Activated CD4-positive, alpha-beta memory T cell treated with anti-CD3 and anti-CD28 coated beads, Interleukin-2, amount 10 ng/mL, durations not matched to agents 7 days and 5 days (primary cell): ENCODE data around the gene PRRC2B. TPM values are rescaled to one million over a fixed set of nuclear protein-coding genes. Genes with fewer than 3 reads are reported as not detected.

Experiments
- CTCF ChIA-PET: fragments of 350-600 bp; sonication (Branson Sonifier 250); formaldehyde crosslinking; loops from one replicate; lab custom pipeline; 2021; ENCODE audit warnings: antibody characterized with exemption, inconsistent platforms; lab: Charles Lee
- POLR2A ChIA-PET: fragments of 350-600 bp; sonication (Branson Sonifier 250); formaldehyde crosslinking; loops from one replicate; lab custom pipeline; 2021; ENCODE audit warnings: antibody characterized with exemption; lab: Charles Lee
- DNase-seq: peaks from one replicate; pipeline ENCODE4 v3.0.0-alpha.2; 2020
- H3K27ac Mint-ChIP-seq: one replicate; pipeline ENCODE4 v1.8.0; 2021; ENCODE audit warnings: mild to moderate bottlenecking, mixed read lengths
- H3K27me3 Mint-ChIP-seq: one replicate; pipeline ENCODE4 v1.8.0; 2021; ENCODE audit warnings: mixed read lengths
- H3K36me3 Mint-ChIP-seq: one replicate; pipeline ENCODE4 v1.8.0; 2021; ENCODE audit warnings: low read depth, mixed read lengths
- H3K4me1 Mint-ChIP-seq: one replicate; pipeline ENCODE4 v1.8.0; 2021; ENCODE audit warnings: mixed read lengths
- H3K4me3 Mint-ChIP-seq: one replicate; pipeline ENCODE4 v1.8.0; 2021; ENCODE audit warnings: mild to moderate bottlenecking, mixed read lengths
- H3K9me3 Mint-ChIP-seq: one replicate; pipeline ENCODE4 v1.8.0; 2021; ENCODE audit warnings: mixed read lengths
- total RNA-seq, 2 experiments: library from RNA; stranded (reverse); gene quantifications; one replicate each; pipeline ENCODE4 v1.2.3, GENCODE V29; 2021

PRRC2B gene
- total RNA-seq, 2 experiments from 2014 or later, result 178 to 190 TPM

GRCh38 chr9:131491001-131491710 lies 97.3 kb downstream of the PRRC2B start:
- H3K27me3 Mint-ChIP-seq, result no peaks in the 10 kb centered on the region
- H3K9me3 Mint-ChIP-seq, result no peaks in the 10 kb centered on the region
- no peak overlapping the region for H3K27ac Mint-ChIP-seq
- H3K36me3 Mint-ChIP-seq, result peaks cover 91% of the 10 kb centered on the region
- no peak overlapping the region for H3K4me3 Mint-ChIP-seq
- CTCF ChIA-PET, result interaction anchor here (1.2 kb wide), 1 partner anchor 13 kb away, joined by 3 read pairs; no protein-coding TSS in a partner anchor
- DNase-seq, result no peak
- POLR2A ChIA-PET, result interaction anchor here (0.6 to 2.2 kb wide), 2 partner anchors 9 to 202 kb away, joined by 3 to 9 read pairs; partner anchors contain the start of gene PLPP7
- H3K4me1 Mint-ChIP-seq, result no peaks in the 10 kb centered on the region

GRCh38 chr9:131492070-131492469 lies 98.2 kb downstream of the PRRC2B start:
- no peak overlapping the region for H3K4me3 Mint-ChIP-seq
- no peak for DNase-seq
- H3K27me3 Mint-ChIP-seq, result no peaks in the 10 kb centered on the region
- ChIA-PET POLR2A (interaction anchor here (0.6 to 2.2 kb wide), 2 partner anchors 8 to 203 kb away, joined by 3 to 9 read pairs; partner anchors contain the start of gene PLPP7), CTCF (interaction anchor here (1.2 kb wide), 1 partner anchor 14 kb away, joined by 3 read pairs; no protein-coding TSS in a partner anchor)
- no peaks in the 10 kb centered on the region for H3K4me1 Mint-ChIP-seq
- peaks cover 86% of the 10 kb centered on the region for H3K36me3 Mint-ChIP-seq
- no peaks in the 10 kb centered on the region for H3K9me3 Mint-ChIP-seq
- H3K27ac Mint-ChIP-seq, result no peak overlapping the region

DNA sequence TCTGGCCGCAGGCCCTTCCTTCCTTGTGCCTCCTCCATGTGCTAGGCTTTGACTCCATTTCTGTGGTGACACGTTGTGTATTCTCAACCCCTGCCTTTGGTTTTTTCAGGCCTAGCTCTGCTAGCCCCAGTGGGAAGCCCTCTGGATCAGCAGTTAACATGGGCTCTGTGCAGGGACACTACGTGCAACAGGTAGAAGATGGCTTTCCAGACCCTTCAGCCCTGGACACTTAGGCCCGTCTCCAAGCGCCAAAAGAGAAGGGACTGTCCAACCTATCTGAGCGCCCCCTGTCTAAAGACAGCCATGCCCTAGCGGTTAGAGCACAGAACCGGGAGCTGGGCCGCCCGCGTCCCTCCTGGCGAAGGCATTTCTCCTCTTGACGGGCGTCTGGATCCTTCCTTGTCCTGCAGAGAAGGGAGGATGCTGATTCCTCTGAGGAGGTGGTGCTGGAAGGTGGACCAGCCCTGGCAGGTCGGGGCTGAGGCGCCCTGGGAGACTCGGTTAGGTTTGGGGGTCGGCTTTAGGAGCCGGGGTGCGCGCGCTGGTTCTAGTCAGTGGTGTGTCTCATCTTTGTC lies 100.5 kb downstream of the PRRC2B start:
- CTCF ChIA-PET, result no interaction called here
- Mint-ChIP-seq H3K4me1 (peaks cover 10% of the 10 kb centered on the region), H3K27me3 (no peaks in the 10 kb centered on the region), H3K27ac (no peak overlapping the region), H3K4me3 (no peak overlapping the region), H3K9me3 (no peaks in the 10 kb centered on the region), H3K36me3 (peaks cover 81% of the 10 kb centered on the region)
- DNase-seq, result no peak
- POLR2A ChIA-PET, result no interaction called here

DNA sequence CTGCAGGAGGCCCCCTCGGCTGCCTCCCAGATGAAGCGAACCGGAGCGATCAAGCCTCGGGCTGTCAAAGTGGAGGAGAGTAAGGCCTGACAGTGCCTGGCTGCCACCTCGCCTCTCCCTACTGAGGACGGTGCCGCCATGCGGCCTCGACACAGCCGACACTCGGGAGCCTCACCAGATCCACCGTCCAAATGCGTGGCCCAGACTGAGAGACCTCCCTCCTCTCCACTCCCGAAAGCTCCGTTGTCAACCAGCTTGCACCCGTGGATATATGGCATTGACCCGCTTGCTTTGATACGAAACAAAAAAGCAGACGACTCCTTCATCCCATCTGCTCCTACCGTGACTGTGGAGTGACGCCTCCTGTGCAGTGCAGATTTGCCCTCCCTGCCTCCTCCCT lies 101.9 kb downstream of the PRRC2B start:
- no peaks in the 10 kb centered on the region for H3K9me3 Mint-ChIP-seq
- CTCF ChIA-PET, result no interaction called here
- no peaks in the 10 kb centered on the region for H3K27me3 Mint-ChIP-seq
- peaks cover 23% of the 10 kb centered on the region for H3K4me1 Mint-ChIP-seq
- H3K4me3 Mint-ChIP-seq, result no peak overlapping the region
- DNase-seq, result no peak
- no peak overlapping the region for H3K27ac Mint-ChIP-seq
- peaks cover 72% of the 10 kb centered on the region for H3K36me3 Mint-ChIP-seq
- POLR2A ChIA-PET, result no interaction called here

DNA sequence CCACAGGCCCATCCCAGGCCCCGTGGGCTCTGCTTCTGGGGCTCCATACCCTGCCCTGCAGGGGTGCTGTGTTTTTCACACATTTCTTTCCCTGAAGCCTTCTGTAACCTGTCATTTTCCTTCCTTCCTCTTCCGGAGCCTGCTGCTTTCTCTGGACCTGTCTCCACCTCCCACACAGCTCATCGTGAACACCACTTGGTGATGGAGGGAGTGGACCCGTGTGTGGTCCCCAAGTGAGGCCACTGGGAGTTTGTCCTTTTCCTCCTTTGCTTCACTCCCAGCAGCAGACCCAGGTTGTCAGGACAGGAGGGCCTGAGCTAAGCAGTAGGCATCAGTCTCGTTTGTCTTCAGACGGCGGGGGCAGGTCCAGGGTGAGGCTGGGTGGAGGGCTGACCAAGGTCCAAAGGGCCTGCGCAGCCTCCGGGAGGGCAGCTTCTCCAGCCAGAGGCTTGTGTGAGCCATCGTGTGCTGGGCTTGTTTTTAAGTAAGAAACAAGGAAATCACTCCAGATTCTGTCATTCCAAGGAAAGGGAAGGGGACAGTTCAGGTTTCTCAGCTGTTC lies 103.0 kb downstream of the PRRC2B start:
- no peak overlapping the region for H3K4me3 Mint-ChIP-seq
- POLR2A ChIA-PET, result no interaction called here
- no peaks in the 10 kb centered on the region for H3K27me3 Mint-ChIP-seq
- H3K4me1 Mint-ChIP-seq, result peaks cover 34% of the 10 kb centered on the region
- H3K27ac Mint-ChIP-seq, result no peak overlapping the region
- DNase-seq, result no peak
- no peaks in the 10 kb centered on the region for H3K9me3 Mint-ChIP-seq
- CTCF ChIA-PET, result no interaction called here
- H3K36me3 Mint-ChIP-seq, result peaks cover 61% of the 10 kb centered on the region

DNA sequence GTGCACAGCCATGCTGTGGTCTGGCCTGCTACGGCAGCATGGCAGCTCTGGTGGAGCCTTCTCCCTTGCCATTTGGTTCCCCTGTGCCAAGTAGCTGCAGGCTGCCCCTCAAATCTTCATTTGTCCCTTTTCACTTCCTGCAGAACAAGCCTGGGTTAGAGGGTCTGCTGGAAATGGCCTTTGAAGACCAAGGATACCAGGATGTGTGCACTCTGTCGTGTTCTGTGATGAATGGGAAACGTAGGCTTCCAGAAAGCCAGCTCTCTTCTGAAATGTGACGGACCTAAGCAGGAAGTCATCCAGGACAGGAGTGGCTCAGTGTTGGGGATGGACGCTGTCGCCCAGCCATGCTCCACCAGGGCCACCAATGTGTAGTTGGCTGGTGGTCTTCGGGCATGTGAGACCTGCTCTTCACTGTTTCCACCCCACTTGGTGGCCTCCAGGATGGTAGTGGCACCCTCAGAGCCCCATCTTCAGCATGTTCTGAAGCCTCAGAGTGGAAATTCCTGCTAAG lies 105.4 kb downstream of the PRRC2B start:
- Mint-ChIP-seq H3K4me3 (no peak overlapping the region), H3K27me3 (no peaks in the 10 kb centered on the region), H3K9me3 (no peaks in the 10 kb centered on the region), H3K27ac (peak overlapping the region; percentile 88), H3K4me1 (peaks cover 50% of the 10 kb centered on the region), H3K36me3 (peaks cover 42% of the 10 kb centered on the region)
- DNase-seq, result no peak
- ChIA-PET CTCF (interaction anchor here (1.5 to 2.2 kb wide), 4 partner anchors 100 to 233 kb away, joined by 5 to 19 read pairs (median 7); no protein-coding TSS in a partner anchor), POLR2A (interaction anchor here (0.7 to 3.0 kb wide), 8 partner anchors 7 to 374 kb away, joined by 3 to 16 read pairs (median 6); partner anchors contain the start of gene NUP214)

GRCh38 chr9:131500377-131500776 lies 106.5 kb downstream of the PRRC2B start:
- H3K4me1 Mint-ChIP-seq, result peaks cover 57% of the 10 kb centered on the region
- ChIA-PET CTCF (interaction anchor here (0.5 to 2.2 kb wide), 12 partner anchors 60 to 243 kb away, joined by 3 to 19 read pairs (median 4); no protein-coding TSS in a partner anchor), POLR2A (interaction anchor here (0.6 to 3.0 kb wide), 18 partner anchors 8 to 375 kb away, joined by 3 to 16 read pairs (median 4); partner anchors contain the start of gene NUP214)
- H3K27ac Mint-ChIP-seq, result peak overlapping the region; percentile 88
- peaks cover 35% of the 10 kb centered on the region for H3K36me3 Mint-ChIP-seq
- H3K9me3 Mint-ChIP-seq, result no peaks in the 10 kb centered on the region
- peak overlapping the region; percentile 60 for H3K4me3 Mint-ChIP-seq
- no peaks in the 10 kb centered on the region for H3K27me3 Mint-ChIP-seq
- peak; percentile 81 for DNase-seq

GRCh38 chr9:131500939-131501541 lies 107.2 kb downstream of the PRRC2B start:
- POLR2A ChIA-PET, result interaction anchor here (0.6 to 3.0 kb wide), 18 partner anchors 9 to 740 kb away, joined by 3 to 16 read pairs (median 4); partner anchors contain the start of gene NUP214
- Mint-ChIP-seq H3K27me3 (no peaks in the 10 kb centered on the region), H3K9me3 (no peaks in the 10 kb centered on the region), H3K4me1 (peaks cover 57% of the 10 kb centered on the region), H3K27ac (peak overlapping the region; percentile 88), H3K4me3 (peak overlapping the region; percentile 60), H3K36me3 (peaks cover 31% of the 10 kb centered on the region)
- CTCF ChIA-PET, result interaction anchor here (0.5 to 2.2 kb wide), 12 partner anchors 59 to 242 kb away, joined by 3 to 19 read pairs (median 4); no protein-coding TSS in a partner anchor
- DNase-seq, result peak; percentile 71

- CTCF ChIA-PET, result interaction anchor here (1.3 to 2.1 kb wide), 3 partner anchors 95 to 250 kb away, joined by 4 to 7 read pairs (median 4); no protein-coding TSS in a partner anchor
- peaks cover 57% of the 10 kb centered on the region for H3K4me1 Mint-ChIP-seq
- H3K27ac Mint-ChIP-seq, result peak within 1 kb of the TSS; percentile 88
- POLR2A ChIA-PET, result interaction anchor here (0.8 to 1.8 kb wide), 16 partner anchors 20 to 265 kb away, joined by 3 to 9 read pairs (median 3); no protein-coding TSS in a partner anchor
- H3K9me3 Mint-ChIP-seq, result no peaks in the 10 kb centered on the region
- DNase-seq, result peak; percentile 90
- no peaks in the 10 kb centered on the region for H3K27me3 Mint-ChIP-seq
- peaks cover 28% of the 10 kb centered on the region for H3K36me3 Mint-ChIP-seq
- H3K4me3 Mint-ChIP-seq, result peak within 1 kb of the TSS; percentile 98
Measured at GRCh38 chr9:131502781-131503625, 109.1 kb downstream of the PRRC2B start, which contains the start of gene POMT1. POMT1 (plus strand) TSS chr9:131502918; CDS start chr9:131504219, 1,301 bp downstream.

GRCh38 chr9:131503626-131504465 lies 110.0 kb downstream of the PRRC2B start:
- peak overlapping the region; percentile 75 for H3K27ac Mint-ChIP-seq
- DNase-seq, result peak; percentile 83
- POLR2A ChIA-PET, result interaction anchor here (0.8 to 1.8 kb wide), 18 partner anchors 15 to 266 kb away, joined by 3 to 9 read pairs (median 3); no protein-coding TSS in a partner anchor
- H3K27me3 Mint-ChIP-seq, result no peaks in the 10 kb centered on the region
- H3K4me3 Mint-ChIP-seq, result peak overlapping the region; percentile 98
- peaks cover 52% of the 10 kb centered on the region for H3K4me1 Mint-ChIP-seq
- H3K36me3 Mint-ChIP-seq, result peaks cover 25% of the 10 kb centered on the region
- no peaks in the 10 kb centered on the region for H3K9me3 Mint-ChIP-seq
- CTCF ChIA-PET, result interaction anchor here (1.3 to 2.1 kb wide), 3 partner anchors 96 to 250 kb away, joined by 4 to 7 read pairs (median 4); no protein-coding TSS in a partner anchor
